Astrocyte of the hippocampus (primary cell): ENCODE results near the gene SMIM24.
"Not testable (repeated sequence)": the region's sequence is repeated elsewhere in the genome, so short reads cannot be mapped to it uniquely, and the experiment has no call there.

Experiments
- DNase-seq: peaks from one replicate; pipeline ENCODE4 v3.0.0; 2011; ENCODE audit warnings: low read depth, low spot score

Gene SMIM24

DNA sequence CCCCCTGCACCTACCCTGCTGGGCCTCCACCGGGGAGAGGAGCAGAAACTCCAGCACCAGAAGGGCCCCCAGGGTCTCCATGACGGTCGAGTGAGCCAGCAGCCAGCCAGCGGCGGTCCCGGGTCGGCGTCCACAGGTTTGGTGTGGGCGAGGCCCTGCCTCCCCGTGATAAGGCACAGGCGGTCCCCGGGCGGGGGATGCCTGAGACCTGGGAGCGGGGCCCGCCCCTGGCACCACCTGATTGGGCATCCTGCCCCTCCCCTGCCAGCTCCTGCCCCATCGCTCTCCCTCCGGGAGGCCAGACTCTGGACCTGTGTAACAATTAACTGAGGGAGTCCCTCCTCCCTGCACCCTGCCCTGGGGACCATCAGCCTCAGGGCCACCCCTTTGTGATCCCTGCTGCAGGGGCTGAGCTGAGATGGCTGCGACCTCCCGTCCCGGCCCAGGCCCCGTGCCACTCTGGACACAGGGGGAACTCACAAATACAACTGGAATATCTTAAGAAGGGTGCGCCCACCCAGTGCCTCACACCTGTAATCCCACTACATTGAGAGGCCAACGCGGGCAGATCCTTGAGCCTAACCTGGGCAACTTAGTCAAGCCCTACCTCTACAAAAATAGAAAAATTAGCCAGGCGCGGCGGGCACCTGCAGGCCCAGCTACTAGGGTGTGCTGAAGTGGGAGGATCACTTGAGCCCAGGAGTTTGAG is at the start of gene SMIM24:
Gene SMIM24, minus strand, starts transcription at position 143 of the 709 bp plus-strand sequence. Its CDS starts 62 bp downstream, at position 81.
- DNase-seq: no peak

DNA sequence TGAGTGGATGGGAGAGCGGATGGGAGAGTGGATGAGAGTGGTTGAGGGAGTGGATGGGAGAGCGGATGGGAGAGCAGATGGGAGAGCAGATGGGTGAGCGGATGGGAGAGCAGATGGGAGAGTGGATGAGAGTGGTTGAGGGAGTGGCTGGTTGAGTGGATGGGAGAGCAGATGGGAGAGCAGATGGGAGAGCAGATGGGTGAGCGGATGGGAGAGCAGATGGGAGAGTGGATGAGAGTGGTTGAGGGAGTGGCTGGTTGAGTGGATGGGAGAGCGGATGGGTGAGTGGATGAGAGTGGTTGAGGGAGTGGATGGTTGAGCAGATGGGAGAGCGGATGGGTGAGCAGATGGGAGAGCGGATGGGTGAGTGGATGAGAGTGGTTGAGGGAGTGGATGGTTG is 49.0 kb upstream of the SMIM24 start:
- not testable (repeated sequence) for DNase-seq

GRCh38 chr19:3528539-3529211 is 48.4 kb upstream of the SMIM24 start:
- DNase-seq: no peak

DNA sequence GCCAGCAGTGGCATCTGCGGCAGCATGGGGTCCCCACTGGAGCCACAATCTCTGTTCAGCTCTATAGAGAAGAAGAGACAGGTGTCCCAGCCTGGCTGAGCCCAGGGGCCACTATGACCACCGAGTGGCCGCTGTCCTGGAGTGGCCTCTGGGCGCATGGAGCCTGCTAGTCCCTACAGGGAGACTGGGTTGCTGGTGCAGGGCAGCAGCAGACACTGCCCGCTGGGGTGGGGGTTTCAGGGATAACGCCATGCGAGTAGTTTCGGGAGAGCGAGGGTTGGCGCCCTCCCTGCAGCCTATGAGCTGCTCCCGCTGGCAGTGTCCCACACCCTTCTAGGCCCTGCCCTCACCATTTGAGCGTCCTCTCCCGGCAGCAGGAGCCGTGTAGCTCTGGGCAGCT is 47.8 kb upstream of the SMIM24 start:
- no peak for DNase-seq

DNA sequence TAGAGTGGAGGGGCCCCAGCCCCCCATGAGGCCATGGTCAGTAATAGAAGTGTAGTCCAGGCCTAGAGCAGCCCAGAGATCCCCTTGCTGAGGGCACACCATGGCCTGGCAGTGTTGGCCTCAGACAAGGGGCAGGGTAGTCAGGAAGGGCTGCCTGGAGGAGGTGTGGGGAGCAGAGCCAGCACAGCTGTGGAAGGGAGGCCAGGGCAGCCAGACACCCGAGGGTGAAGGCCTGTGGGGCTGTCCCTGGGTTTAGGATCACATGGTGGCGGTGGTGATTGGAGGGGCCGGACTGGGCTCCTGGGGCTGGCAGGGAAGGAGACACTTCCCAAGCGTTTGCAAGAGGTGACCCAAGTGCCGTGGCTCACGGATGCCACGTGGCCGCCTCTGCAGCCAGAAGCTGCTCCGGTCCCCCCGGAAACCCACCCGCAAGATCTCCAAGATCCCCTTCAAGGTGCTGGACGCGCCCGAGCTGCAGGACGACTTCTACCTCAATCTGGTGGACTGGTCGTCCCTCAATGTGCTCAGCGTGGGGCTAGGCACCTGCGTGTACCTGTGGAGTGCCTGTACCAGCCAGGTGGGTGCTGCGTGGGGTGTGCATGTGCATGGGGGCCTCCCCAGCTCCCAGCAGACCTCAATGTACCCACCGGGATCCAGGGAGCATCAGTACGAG is 47.0 kb upstream of the SMIM24 start:
- DNase-seq: no peak

GRCh38 chr19:3526507-3527237 is 46.3 kb upstream of the SMIM24 start:
- DNase-seq: no peak

DNA sequence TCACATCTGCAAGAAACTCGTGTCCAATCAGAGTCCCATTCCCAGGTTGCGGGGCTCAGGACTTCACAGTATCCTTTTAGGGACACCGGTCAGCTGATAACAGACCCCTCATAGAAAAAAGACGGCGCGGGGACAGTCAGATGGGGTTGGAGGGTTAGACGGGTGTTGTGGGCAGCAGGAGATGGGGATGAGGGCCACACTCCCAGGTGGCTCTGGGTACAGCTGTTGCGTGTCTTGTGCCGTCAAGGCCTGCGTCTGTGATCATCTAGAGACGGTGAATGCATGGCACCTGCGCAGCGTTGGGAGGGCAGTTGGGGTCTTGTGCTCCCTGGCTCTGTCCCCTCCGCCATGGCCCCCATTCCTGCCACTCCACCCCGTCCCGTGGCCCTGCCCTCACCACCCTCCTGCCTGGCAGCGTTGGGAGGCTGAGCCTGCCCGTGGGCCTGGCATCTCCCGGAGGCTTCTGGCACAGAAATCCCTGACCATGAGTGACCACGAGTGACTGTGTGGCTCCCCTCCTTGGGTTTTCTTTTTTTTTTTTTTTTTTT is 44.7 kb upstream of the SMIM24 start:
- no peak for DNase-seq

DNA sequence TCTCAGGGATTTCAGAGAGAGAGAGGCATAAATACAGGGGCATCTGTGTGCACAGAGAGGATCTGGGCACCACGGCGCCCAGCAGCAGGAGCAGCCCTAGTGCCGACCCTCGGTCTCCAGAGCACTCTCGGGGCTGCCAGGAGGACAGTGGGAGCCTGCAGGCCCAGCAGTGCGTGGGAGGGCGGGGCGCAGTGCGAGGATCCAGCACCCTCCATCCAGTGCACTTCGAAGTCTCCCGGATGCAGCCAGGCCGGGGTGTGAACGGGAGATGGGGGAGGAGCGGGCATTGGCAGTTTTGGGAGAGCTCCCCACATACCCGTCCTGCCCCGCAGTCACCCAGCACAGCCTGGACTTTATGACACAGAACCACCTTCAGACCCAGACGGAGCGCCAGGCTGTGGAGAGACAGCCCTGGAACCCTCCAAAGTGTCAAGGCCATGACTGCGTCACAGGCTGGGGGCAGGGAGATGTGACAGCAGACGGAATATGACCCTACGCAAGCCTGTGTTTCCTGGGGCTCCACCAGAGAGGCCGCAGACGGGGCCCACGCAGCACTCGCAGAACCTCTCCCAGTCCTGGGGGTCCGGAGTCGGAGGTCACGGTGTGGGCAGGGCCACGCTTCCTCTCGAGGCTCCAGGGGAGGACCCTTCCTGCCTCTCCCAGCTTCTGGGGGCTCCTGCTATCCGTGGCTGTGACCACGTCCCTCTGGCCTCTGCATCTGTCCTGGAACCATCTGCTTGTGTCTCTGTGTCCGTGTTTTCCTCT is 43.9 kb upstream of the SMIM24 start:
- DNase-seq: no peak

DNA sequence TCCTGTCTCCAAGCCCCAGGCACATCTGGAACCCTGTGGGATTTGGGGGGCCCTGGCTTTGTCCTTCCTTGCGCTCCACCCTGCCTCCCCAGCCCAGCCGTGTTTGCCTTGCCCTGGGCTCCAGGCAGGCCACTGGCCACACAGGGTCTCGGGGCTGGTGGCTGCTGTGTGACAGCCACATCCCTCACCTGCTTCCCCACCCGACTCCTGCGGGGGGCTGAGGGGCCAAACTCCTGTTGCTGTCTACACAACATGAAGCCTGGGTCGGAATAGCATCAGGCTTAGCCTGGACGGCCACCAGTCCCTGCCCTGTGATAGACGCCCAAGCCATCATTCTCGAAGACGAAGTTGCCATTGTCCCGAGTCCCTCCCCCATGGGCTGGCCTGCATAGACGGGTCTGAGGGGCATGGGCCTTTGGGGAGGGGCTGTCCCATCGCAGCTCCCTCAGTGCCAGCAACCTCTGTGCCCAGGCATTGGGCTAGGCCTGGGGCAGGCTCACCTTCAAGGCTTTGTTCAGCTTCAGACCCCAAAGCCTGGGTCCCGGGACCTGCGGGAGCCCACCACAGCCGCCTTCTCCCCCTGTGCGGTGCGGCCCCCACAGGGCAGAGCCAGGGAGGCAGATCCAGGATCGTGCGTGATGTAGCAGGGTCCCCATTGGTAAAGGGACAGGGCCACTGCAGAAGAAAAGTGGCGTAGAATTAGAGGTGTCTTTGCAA is 43.2 kb upstream of the SMIM24 start:
- DNase-seq: no peak

DNA sequence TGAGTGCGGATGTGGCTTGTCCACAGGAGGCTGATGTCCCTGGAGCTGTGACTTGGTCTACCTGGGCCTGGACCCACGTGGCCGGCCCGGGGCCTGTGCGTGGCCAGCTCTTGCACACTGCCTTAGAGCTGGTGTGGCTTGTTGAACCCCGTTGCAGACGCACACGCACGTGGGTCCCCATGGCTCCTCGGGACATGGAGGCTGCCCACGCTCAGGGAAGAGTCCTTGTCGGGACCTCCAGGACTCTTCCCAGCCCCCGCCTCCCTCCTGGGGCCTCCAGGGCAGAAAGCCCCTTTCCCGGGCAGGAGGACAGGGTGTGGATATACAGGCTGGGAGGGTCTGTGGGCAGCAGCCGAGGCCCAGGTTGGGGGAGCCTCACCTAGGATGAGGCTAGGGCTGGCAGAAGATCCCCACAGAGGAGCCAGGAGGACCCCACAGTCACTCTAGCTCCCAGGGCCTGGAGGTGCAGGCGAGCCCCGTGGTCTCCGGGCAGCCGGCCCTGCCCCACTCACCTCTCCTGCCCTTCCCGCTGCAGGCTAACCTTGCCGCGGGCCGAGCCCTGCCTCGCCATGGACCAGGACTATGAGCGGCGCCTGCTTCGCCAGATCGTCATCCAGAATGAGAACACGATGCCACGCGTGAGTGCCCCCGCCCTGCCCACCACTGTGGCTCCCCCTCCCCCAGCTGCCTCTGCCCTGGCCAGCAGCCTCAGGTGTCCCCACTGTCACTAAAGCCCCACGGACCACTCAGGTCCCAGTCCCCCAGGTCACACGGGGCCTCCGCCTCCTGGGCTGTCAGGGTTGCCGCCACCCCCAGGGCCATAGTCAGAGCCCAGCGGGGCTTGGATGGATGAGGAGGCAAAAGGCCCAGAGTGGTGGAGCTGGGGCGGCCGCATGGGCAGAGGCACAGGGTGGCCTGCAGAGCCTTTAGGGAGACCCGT is 42.4 kb upstream of the SMIM24 start:
- DNase-seq: no peak

DNA sequence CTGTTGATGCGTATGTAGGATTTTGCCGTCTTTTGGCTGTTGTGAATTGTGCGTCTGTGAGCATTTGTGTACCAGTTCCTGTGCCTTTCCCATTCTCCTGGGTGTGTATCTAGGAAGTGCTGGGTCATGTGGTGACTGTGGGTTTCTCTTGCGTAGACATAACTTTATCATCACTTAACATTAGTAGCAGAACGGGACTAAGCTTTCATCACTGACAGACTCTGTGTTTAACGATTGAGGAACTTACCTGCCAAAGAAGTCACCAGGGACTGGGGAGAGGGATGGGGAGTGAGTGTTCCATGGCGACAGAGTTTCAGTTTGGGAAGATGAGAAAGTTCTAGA is 40.8 kb upstream of the SMIM24 start:
- DNase-seq: no peak

- DNase-seq: no peak
Observed at GRCh38 chr19:3520166-3521103, 40.1 kb upstream of the SMIM24 start.

DNA sequence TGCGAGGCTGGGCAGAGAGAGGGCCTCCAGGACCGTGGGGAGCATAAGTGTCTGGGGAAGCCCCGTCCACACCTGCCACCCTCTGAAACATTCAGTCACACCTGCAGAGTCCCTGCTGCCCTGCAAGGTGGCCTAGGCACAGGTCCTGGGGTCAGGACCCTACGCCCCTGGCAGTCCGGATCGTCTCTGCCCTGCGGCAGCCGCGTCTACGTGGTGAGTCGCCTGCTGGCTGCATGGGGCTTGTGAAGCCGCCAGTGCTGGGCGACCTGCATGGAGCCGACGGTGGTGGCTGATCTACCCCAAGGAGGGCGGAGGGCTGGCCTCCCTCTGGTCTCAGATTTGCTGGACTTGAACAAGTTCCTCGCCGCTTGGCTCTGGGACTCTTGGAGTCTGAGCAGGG is 38.8 kb upstream of the SMIM24 start:
- no peak for DNase-seq

- DNase-seq: no peak
Observed at GRCh38 chr19:3518659-3519058, 38.3 kb upstream of the SMIM24 start.

DNA sequence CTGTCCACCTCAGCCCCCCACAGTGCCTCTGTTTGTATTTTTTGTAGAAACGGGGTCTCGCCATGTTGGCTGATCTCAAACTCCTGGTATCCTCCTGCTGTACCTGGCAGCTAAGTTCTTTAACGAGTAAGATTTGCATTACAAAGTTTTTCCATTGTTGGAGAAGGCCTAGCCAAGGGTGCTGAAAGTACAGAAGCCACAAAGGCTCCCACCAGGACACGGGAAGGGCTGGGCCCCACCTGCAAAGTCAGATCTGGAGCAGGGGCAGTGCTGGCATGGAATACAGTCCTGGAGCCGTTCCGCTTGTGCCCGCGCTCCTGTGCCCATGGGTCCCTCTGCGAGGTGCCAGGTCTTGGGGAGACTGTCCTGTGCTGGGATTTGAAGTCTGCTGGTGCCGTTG is 37.9 kb upstream of the SMIM24 start:
- DNase-seq: no peak

GRCh38 chr19:3517638-3518037 is 37.3 kb upstream of the SMIM24 start:
- no peak for DNase-seq

GRCh38 chr19:3516675-3517207 is 36.4 kb upstream of the SMIM24 start:
- peak; percentile 27 for DNase-seq

DNA sequence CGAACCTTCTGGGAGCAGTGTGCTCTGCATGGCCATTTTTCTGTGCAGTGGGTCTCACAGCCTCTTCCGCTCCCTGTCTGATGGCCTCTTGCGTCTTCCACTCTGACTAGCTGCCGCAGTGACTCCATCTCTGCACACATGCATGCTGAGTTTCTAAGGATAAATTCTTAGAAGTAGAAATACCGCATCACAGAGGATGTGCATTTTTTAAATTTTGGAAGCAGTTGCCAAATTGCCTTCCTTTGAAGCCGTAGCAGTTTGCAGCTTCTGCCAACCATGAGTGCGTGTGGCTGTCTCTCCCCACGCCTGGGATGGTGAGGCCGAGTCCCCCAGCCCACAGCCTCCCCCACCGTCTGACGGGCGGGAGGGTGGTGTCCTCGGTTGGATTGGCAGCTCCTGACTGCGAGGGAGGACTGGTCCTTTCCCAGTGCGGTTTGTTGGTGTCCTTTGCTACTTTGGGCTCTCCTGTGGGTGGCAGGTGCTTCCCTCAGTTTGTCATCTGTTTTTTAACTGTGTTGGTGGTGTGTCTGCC is 35.6 kb upstream of the SMIM24 start:
- peak; percentile 36 for DNase-seq
